ENCODE data around the gene IQCF2.

GRCh38 chr3:51904034-51904823, 42.8 kb downstream of the IQCF2 start:
- no peak for TF ChIP-seq EP300 (IDR thresholded peaks at IDR 0.05)
- TF ChIP-seq POLR2AphosphoS5 (IDR thresholded peaks at IDR 0.05) = no peak
